PC-9 (cell line): ENCODE measurements around the gene RNF182. TPM values are rescaled to one million over a fixed set of nuclear protein-coding genes. Genes with fewer than 3 reads are reported as not detected.
"Not testable (repeated sequence)": the region's sequence is repeated elsewhere in the genome, so short reads cannot be mapped to it uniquely, and the experiment has no call there.

Experiments
- BruUV-seq: library from RNA; stranded (reverse); fragments of 400-500 nt; replicated peaks from 2 replicates; lab custom pipeline; 2021; lab: Mats Ljungman, UMichigan
- CTCF ChIA-PET: fragments of 300-600 bp; sonication (Branson Sonifier 250); formaldehyde crosslinking; loops from one replicate; lab custom pipeline; 2022; ENCODE audit warnings: antibody characterized with exemption; lab: Charles Lee
- POLR2A ChIA-PET: fragments of 300-600 bp; sonication (Branson Sonifier 250); formaldehyde crosslinking; loops from one replicate; lab custom pipeline; 2022; ENCODE audit warnings: antibody characterized with exemption; ENCODE audit not compliant: unreplicated experiment; lab: Charles Lee
- DNase-seq, 2 experiments: peaks; one replicate each; pipeline versions ENCODE4 v3.0.0 to v3.0.0-alpha.2; 2015 to 2022; ENCODE audit warnings: mixed read lengths in 1 of 2
- H2AFZ ChIP-seq: fragments of 200-600 bp; sonication (generic); 2 replicates; pipeline ENCODE4 v1.8.1; 2017; ENCODE audit warnings: antibody characterized with exemption
- H3F3A ChIP-seq: fragments of 200-600 bp; sonication (generic); 2 replicates; pipeline ENCODE4 v1.8.1; 2017; ENCODE audit warnings: antibody characterized with exemption, mild to moderate bottlenecking, low read depth; ENCODE audit not compliant: insufficient read depth
- H3K27ac ChIP-seq: fragments of 200-600 bp; sonication (generic); 2 replicates; pipeline ENCODE4 v1.6.1; 2016; ENCODE audit warnings: mixed run types
- H3K27me3 ChIP-seq: fragments of 200-600 bp; sonication (generic); 2 replicates; pipeline ENCODE4 v1.6.1; 2016; ENCODE audit warnings: low read depth, mixed run types; ENCODE audit not compliant: insufficient read depth
- H3K36me3 ChIP-seq: fragments of 200-600 bp; sonication (generic); 2 replicates; pipeline ENCODE4 v1.6.1; 2016; ENCODE audit warnings: low read depth, mixed run types
- H3K4me1 ChIP-seq: fragments of 200-600 bp; sonication (generic); replicated peaks from 2 replicates; pipeline ENCODE4 v1.6.1; 2016; ENCODE audit warnings: mixed run types; ENCODE audit not compliant: insufficient read depth
- H3K4me2 ChIP-seq: fragments of 200-600 bp; sonication (generic); 2 replicates; pipeline ENCODE4 v1.6.1; 2017; ENCODE audit warnings: mixed run types
- H3K4me3 ChIP-seq: fragments of 200-600 bp; sonication (generic); 2 replicates; pipeline ENCODE4 v1.6.1; 2016; ENCODE audit warnings: mixed run types
- H3K79me2 ChIP-seq: fragments of 200-600 bp; sonication (generic); 2 replicates; pipeline ENCODE4 v1.6.1; 2017; ENCODE audit warnings: low read depth, mixed run types
- H3K9me2 ChIP-seq: fragments of 200-600 bp; sonication (generic); 2 replicates; pipeline ENCODE4 v1.8.1; 2017; ENCODE audit warnings: mild to moderate bottlenecking; ENCODE audit not compliant: insufficient read depth
- H3K9me3 ChIP-seq: fragments of 200-600 bp; sonication (generic); 2 replicates; pipeline ENCODE4 v1.8.1; 2016; ENCODE audit warnings: low read depth; ENCODE audit not compliant: insufficient read depth
- H4K20me1 ChIP-seq: fragments of 200-600 bp; sonication (generic); 2 replicates; pipeline ENCODE4 v1.8.1; 2017; ENCODE audit not compliant: insufficient read depth
- EZH2 ChIP-seq: fragments of 200-600 bp; sonication (generic); IDR thresholded peaks from 2 replicates; pipeline ENCODE4 v1.8.0; 2017; ENCODE audit warnings: antibody characterized with exemption, low read depth
- intact Hi-C: fragments of 100-400 bp; cut with micrococcal nuclease; formaldehyde crosslinking; loops from one replicate; pipeline ENCODE4 v1.10.0; 2022; ENCODE audit not compliant: unreplicated experiment
- total RNA-seq: library from RNA; stranded (reverse); gene quantifications from 2 replicates; pipeline ENCODE4 v1.2.3, GENCODE V29; 2021
- TF ChIP-seq, protein P1 (sequence below): fragments of 200-600 bp; sonication (generic); conservative IDR thresholded peaks from 2 replicates; pipeline ENCODE4 v1.6.1; 2017; ENCODE audit warnings: mixed run types, antibody characterized with exemption, mild to moderate bottlenecking, moderate library complexity

The RNF182 gene
- total RNA-seq, 1 experiment from 2014 or later: 0.13 TPM

DNA sequence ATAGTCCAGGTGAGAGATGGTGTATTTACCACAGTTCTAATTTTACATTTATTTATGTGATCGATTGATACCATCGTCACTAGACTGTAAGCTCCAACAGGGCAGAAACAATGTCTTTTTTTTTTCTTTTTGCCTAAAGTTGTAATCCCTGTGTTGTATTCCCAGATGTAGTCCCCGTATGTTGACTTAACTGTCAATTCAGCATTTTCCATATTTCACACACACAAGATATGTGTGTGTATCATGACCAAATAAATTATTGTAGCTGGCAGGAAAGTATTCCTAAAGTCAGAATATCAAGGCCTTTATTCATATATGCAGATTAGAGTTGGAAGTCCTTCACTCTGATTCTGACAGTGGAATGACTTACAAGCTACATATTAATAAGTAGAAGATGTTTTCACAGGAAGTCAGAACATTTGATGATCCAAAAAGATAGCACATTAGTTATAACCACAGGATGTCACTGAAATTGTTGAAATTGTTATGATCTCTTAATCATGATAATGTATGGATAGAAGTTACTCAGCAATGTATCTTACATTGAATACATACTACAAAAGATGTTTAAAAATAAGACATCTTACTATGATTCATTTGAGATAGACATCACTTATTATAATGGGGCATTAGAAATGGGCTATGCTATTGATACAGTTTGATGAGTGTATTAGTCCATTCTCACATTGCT, 10.6 kb downstream of the RNF182 start:
- ChIA-PET CTCF (no interaction called here), POLR2A (no interaction called here)
- TF ChIP-seq, protein P1, sequence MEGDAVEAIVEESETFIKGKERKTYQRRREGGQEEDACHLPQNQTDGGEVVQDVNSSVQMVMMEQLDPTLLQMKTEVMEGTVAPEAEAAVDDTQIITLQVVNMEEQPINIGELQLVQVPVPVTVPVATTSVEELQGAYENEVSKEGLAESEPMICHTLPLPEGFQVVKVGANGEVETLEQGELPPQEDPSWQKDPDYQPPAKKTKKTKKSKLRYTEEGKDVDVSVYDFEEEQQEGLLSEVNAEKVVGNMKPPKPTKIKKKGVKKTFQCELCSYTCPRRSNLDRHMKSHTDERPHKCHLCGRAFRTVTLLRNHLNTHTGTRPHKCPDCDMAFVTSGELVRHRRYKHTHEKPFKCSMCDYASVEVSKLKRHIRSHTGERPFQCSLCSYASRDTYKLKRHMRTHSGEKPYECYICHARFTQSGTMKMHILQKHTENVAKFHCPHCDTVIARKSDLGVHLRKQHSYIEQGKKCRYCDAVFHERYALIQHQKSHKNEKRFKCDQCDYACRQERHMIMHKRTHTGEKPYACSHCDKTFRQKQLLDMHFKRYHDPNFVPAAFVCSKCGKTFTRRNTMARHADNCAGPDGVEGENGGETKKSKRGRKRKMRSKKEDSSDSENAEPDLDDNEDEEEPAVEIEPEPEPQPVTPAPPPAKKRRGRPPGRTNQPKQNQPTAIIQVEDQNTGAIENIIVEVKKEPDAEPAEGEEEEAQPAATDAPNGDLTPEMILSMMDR: no peak
- no peak for TF ChIP-seq EZH2
- Histone ChIP-seq H4K20me1 (no peaks in the 10 kb centered on the region), H3K9me2 (no peaks in the 10 kb centered on the region), H3K27me3 (no peaks in the 10 kb centered on the region), H3K4me2 (no peak overlapping the region), H3K27ac (no peak overlapping the region), H3K79me2 (no peaks in the 10 kb centered on the region), H2AFZ (no peak overlapping the region), H3F3A (no peaks in the 10 kb centered on the region), H3K4me3 (no peak overlapping the region), H3K4me1 (no peaks in the 10 kb centered on the region), H3K36me3 (no peaks in the 10 kb centered on the region), H3K9me3 (no peaks in the 10 kb centered on the region)
- intact Hi-C loops: no loop called here
- DNase-seq: no peak
- BruUV-seq: no TSS peak

DNA sequence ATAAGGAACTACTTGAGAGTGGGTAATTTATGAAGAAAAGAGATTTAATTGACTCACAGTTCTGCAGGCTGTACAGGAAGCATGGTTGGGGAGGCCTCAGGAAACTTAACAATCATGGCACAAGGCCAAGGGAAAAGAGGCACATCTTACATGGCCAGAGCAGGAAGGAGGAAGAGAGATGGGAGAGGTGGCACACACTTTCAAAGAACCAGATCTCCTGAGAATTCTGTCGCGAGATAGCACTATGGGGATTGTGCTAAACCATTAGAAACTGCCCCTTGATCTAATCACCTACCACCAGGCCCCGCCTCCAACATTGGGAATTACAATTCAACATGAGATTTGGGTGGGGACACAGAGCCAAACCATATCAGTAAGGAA, 11.1 kb downstream of the RNF182 start:
- CTCF ChIA-PET, intact Hi-C loops, H3K79me2 ChIP-seq, H4K20me1 ChIP-seq, H3F3A ChIP-seq, H3K27ac ChIP-seq, H3K9me3 ChIP-seq, H3K4me1 ChIP-seq, H3K36me3 ChIP-seq, BruUV-seq, H3K4me2 ChIP-seq, DNase-seq, H3K9me2 ChIP-seq, H3K27me3 ChIP-seq, H3K4me3 ChIP-seq, POLR2A ChIA-PET, H2AFZ ChIP-seq: not testable (repeated sequence)

DNA sequence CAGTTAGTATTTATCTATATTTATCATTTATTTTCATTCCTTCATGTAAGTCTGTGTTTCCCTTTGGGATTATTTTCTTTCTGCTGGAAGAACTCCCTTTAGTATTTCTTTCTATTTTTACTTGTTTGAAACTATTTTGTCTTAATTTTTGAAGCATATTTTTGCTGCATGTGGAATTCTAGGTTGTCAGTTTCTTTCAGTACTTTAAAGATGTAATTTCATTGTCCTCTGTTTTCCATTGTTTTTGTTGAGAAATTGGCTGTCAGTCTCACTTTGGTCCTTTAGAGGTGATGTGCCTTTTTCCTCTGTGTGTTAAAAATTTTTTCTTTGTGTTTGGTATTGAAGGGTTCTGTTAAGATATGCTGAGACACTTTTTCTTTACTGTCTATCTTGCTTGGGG, 17.1 kb downstream of the RNF182 start:
- peaks cover 13% of the 10 kb centered on the region for H3K9me3 ChIP-seq
- H3K9me2 ChIP-seq: no peaks in the 10 kb centered on the region
- POLR2A ChIA-PET: no interaction called here
- no peaks in the 10 kb centered on the region for H4K20me1 ChIP-seq
- H2AFZ ChIP-seq: no peak overlapping the region
- H3K27me3 ChIP-seq: no peaks in the 10 kb centered on the region
- no peaks in the 10 kb centered on the region for H3K79me2 ChIP-seq
- CTCF ChIA-PET: no interaction called here
- no peaks in the 10 kb centered on the region for H3F3A ChIP-seq
- intact Hi-C loops: no loop called here
- no peak for TF ChIP-seq EZH2
- TF ChIP-seq, protein P1: no peak
- no peak overlapping the region for H3K4me3 ChIP-seq
- 0 out of 2 replicates have a peak, but pooled peaks cover 5% of the 10 kb centered on the region for H3K36me3 ChIP-seq
- H3K4me1 ChIP-seq: no peaks in the 10 kb centered on the region; the same call in 1 of the 2 replicates
- H3K4me2 ChIP-seq: no peak overlapping the region
- H3K27ac ChIP-seq: no peak overlapping the region
- DNase-seq: no peak
- BruUV-seq: no TSS peak

DNA sequence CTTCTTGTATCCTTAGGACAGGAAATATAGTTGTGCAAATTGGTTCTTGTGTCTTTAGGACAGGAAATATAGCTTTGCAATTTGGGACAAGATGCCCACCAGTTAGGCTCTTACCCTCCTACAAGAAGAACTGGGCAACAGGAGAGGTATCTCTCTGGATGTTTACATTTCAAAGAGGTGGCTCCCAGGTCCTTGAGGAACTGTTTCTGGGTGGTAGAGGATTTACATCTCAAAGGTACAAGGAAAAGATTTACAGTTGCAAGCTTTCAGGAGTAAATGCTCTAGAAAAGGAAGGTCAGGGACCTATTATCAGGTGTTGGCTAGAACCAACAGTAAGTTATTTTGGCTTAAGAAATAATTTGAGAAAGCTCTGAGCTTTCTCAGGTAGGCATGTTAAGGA, 19.2 kb downstream of the RNF182 start:
- H3K79me2 ChIP-seq: no peaks in the 10 kb centered on the region
- no peak for TF ChIP-seq EZH2
- TF ChIP-seq, protein P1: no peak
- no peaks in the 10 kb centered on the region; the same call in 1 of the 2 replicates for H3K4me1 ChIP-seq
- H2AFZ ChIP-seq: no peak overlapping the region
- 0 out of 2 replicates have a peak, but pooled peaks cover 5% of the 10 kb centered on the region for H3K36me3 ChIP-seq
- H3K9me3 ChIP-seq: peaks cover 13% of the 10 kb centered on the region
- no peak overlapping the region for H3K4me2 ChIP-seq
- CTCF ChIA-PET: no interaction called here
- POLR2A ChIA-PET: no interaction called here
- no peak overlapping the region for H3K27ac ChIP-seq
- no peaks in the 10 kb centered on the region for H4K20me1 ChIP-seq
- BruUV-seq: no TSS peak
- no peaks in the 10 kb centered on the region for H3K9me2 ChIP-seq
- intact Hi-C loops: no loop called here
- no peak for DNase-seq
- H3K27me3 ChIP-seq: no peaks in the 10 kb centered on the region
- H3K4me3 ChIP-seq: no peak overlapping the region
- H3F3A ChIP-seq: no peaks in the 10 kb centered on the region
